IPS-15b (cell line): ENCODE measurements around the gene TUBE1.
A peak's percentile ranks its signal among the peaks of the same experiment; 100 is the strongest.

ENCODE experiments used
- H3K27me3 ChIP-seq: one replicate; pipeline ENCODE4 v1.6.1; 2013; ENCODE audit warnings: low read length; ENCODE audit not compliant: control insufficient read depth, insufficient read depth
- H3K36me3 ChIP-seq: one replicate; pipeline ENCODE4 v1.6.1; 2013; ENCODE audit warnings: low read length; ENCODE audit not compliant: control insufficient read depth, insufficient read depth
- H3K4me1 ChIP-seq: one replicate; pipeline ENCODE4 v1.6.1; 2013; ENCODE audit warnings: mild to moderate bottlenecking, low read length; ENCODE audit not compliant: control insufficient read depth, insufficient read depth
- H3K4me3 ChIP-seq: one replicate; pipeline ENCODE4 v1.5.1; 2013; ENCODE audit warnings: low read depth, low read length
- H3K9ac ChIP-seq: one replicate; pipeline ENCODE4 v1.6.1; 2013; ENCODE audit warnings: low read depth, mild to moderate bottlenecking, low read length
- H3K9me3 ChIP-seq: one replicate; pipeline ENCODE4 v1.6.1; 2013; ENCODE audit warnings: mild to moderate bottlenecking, low read length; ENCODE audit not compliant: control insufficient read depth, insufficient read depth

Gene TUBE1

GRCh38 chr6:112043032-112044007 is 44.0 kb downstream of the TUBE1 start:
- no peaks in the 10 kb centered on the region for H3K36me3 ChIP-seq
- H3K27me3 ChIP-seq, result no peaks in the 10 kb centered on the region
- peaks cover 4% of the 10 kb centered on the region for H3K4me1 ChIP-seq
- H3K9ac ChIP-seq, result peak overlapping the region; percentile 66
- peak overlapping the region; percentile 63 for H3K4me3 ChIP-seq
- H3K9me3 ChIP-seq, result no peaks in the 10 kb centered on the region

DNA sequence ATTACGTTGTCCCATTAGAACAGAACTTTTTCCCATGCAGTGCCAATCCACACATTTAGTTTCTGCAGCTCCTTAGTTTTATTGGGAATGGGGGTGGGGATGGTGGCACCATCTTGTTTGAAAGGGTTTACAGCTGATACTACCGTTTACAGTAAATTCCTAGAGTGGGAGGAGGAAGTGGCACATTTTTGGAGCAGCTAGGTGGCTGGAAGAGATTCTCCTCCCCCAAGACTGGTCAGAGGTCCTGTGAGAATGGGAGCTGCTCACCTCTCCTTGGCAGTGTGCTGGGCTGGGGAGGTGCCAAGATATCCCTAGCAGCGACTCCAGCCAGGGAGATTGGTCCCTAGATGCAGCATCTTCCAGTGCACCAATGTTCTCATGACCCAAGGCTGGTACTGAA is 45.7 kb downstream of the TUBE1 start:
- H3K9ac ChIP-seq, result no peak overlapping the region

GRCh38 chr6:112040956-112041355 is 46.3 kb downstream of the TUBE1 start:
- Histone ChIP-seq H3K4me1 (peaks cover 4% of the 10 kb centered on the region), H3K4me3 (no peak overlapping the region), H3K9me3 (no peaks in the 10 kb centered on the region), H3K36me3 (no peaks in the 10 kb centered on the region), H3K9ac (no peak overlapping the region), H3K27me3 (no peaks in the 10 kb centered on the region)

More for the DNA sequence above, 45.7 kb downstream of the TUBE1 start:
- Histone ChIP-seq H3K4me1 (peaks cover 4% of the 10 kb centered on the region), H3K9me3 (no peaks in the 10 kb centered on the region), H3K4me3 (no peak overlapping the region), H3K36me3 (no peaks in the 10 kb centered on the region), H3K27me3 (no peaks in the 10 kb centered on the region)

- Histone ChIP-seq H3K9me3 (no peaks in the 10 kb centered on the region), H3K27me3 (no peaks in the 10 kb centered on the region), H3K4me1 (peaks cover 6% of the 10 kb centered on the region), H3K36me3 (no peaks in the 10 kb centered on the region), H3K4me3 (no peak overlapping the region), H3K9ac (no peak overlapping the region)
Observed at GRCh38 chr6:112039431-112039770, 47.9 kb downstream of the TUBE1 start.

DNA sequence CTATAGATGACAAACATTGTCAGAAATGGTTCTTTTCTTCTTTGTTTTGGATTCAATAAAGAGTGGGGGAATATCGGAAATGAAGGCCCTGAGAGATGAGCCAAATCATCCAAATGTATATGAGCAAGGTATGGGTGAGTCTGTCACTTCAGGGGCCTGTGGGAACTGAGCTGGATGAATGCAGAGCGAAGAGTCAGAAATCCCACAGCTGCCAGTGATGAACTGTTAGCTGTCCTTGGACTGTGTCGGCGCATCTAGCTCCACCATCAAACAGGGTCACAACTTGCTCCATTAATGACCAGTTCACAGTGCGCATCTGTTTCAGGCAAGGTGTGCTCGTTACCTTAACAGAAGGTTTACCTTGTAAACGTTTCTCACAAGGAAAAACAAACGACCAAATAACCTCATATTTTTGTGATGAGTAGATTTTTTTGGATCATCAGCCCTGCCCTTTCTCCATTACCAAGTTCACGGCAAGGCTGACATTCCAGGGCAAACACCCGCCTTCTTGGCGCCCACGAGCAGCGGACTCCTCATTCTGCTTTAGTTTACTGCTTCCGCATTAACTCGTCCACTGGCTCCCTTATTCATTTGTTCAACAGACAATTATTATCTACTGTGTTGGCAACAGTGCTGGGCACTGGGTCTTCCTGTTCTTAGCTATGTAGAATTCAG is 48.4 kb downstream of the TUBE1 start:
- Histone ChIP-seq H3K27me3 (no peaks in the 10 kb centered on the region), H3K9me3 (no peaks in the 10 kb centered on the region), H3K9ac (no peak overlapping the region), H3K4me1 (peaks cover 9% of the 10 kb centered on the region), H3K36me3 (no peaks in the 10 kb centered on the region), H3K4me3 (no peak overlapping the region)

- no peak overlapping the region for H3K9ac ChIP-seq
- no peak overlapping the region for H3K4me3 ChIP-seq
Observed at GRCh38 chr6:112038268-112038667, 49.0 kb downstream of the TUBE1 start.

GRCh38 chr6:112037783-112038216 is 49.5 kb downstream of the TUBE1 start:
- no peak overlapping the region for H3K9ac ChIP-seq
- H3K9me3 ChIP-seq, result no peaks in the 10 kb centered on the region
- H3K4me3 ChIP-seq, result no peak overlapping the region
- H3K4me1 ChIP-seq, result peaks cover 12% of the 10 kb centered on the region
- H3K27me3 ChIP-seq, result no peaks in the 10 kb centered on the region
- H3K36me3 ChIP-seq, result no peaks in the 10 kb centered on the region

More at GRCh38 chr6:112038268-112038667, 49.0 kb downstream of the TUBE1 start:
- H3K36me3 ChIP-seq, result no peaks in the 10 kb centered on the region
- no peaks in the 10 kb centered on the region for H3K27me3 ChIP-seq
- peaks cover 12% of the 10 kb centered on the region for H3K4me1 ChIP-seq
- H3K9me3 ChIP-seq, result no peaks in the 10 kb centered on the region

- Histone ChIP-seq H3K9ac (no peak overlapping the region), H3K4me3 (no peak overlapping the region), H3K4me1 (peaks cover 8% of the 10 kb centered on the region), H3K9me3 (no peaks in the 10 kb centered on the region), H3K36me3 (no peaks in the 10 kb centered on the region), H3K27me3 (no peaks in the 10 kb centered on the region)
Observed at GRCh38 chr6:112036088-112036637, 51.1 kb downstream of the TUBE1 start.

DNA sequence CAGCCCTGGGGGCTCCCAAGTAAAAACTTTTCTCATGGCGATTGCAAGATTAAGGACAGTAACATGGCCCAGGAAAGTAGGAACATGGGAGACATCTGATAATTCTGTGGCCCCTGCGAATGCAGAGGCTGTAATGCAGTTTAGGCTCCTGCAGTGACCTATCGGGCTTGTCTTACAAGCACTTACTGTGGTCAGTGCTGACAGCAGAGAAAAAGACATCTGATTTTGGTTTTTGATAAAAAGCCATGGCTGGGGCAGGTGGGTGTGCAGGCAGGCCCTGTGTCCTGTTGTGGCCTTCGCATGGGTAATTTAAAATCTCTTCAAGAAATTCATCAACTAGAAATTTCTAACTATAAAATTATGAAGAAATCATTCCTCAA is 52.7 kb downstream of the TUBE1 start:
- H3K4me1 ChIP-seq, result peaks cover 8% of the 10 kb centered on the region
- H3K9me3 ChIP-seq, result no peaks in the 10 kb centered on the region
- H3K4me3 ChIP-seq, result no peak overlapping the region
- no peaks in the 10 kb centered on the region for H3K36me3 ChIP-seq
- H3K27me3 ChIP-seq, result no peaks in the 10 kb centered on the region
- no peak overlapping the region for H3K9ac ChIP-seq

DNA sequence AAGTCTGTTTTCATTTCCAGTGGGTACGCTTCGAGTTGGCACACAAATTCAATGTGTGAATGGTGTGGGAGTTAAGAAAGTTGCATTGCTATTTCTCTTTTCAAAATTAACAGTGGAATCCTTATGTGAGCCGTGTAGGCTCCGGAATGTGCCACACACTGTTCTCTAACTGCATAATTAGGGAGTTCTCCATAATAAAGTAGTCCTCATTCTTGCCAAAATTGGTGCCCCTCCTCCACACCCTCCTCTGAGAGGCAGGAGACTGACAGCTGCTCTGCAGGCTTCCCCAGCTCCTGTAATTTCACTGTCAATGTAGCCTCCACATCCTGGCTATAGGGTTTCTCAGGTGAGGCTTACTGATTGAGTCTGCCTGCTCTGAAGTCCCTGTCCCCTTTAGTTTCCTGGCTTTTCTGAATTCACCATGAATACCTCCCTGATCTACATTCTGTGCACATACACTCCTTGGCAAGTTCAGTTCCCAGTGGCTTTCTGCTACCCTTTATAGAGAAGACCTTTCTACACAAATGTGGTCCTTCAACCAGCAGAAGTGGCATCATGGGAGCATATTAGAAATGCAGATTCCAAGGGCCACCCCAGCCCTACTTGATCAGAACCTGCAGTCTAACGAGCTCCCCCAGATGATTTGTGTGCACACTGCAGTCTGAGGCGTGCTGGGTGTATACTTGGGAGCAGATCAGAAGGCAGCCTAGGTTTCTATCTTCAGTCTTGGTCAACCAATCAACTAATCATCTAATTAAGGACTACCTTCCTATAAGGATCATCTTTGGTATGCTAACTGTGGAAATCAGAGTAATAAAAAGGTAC is 53.3 kb downstream of the TUBE1 start:
- H3K27me3 ChIP-seq, result no peaks in the 10 kb centered on the region
- no peak overlapping the region for H3K4me3 ChIP-seq
- H3K9me3 ChIP-seq, result no peaks in the 10 kb centered on the region
- peaks cover 8% of the 10 kb centered on the region for H3K4me1 ChIP-seq
- H3K9ac ChIP-seq, result no peak overlapping the region
- no peaks in the 10 kb centered on the region for H3K36me3 ChIP-seq

GRCh38 chr6:112032728-112033127 is 54.6 kb downstream of the TUBE1 start:
- no peaks in the 10 kb centered on the region for H3K27me3 ChIP-seq
- peaks cover 8% of the 10 kb centered on the region for H3K4me1 ChIP-seq
- H3K36me3 ChIP-seq, result no peaks in the 10 kb centered on the region
- H3K9ac ChIP-seq, result no peak overlapping the region
- H3K4me3 ChIP-seq, result no peak overlapping the region
- H3K9me3 ChIP-seq, result no peaks in the 10 kb centered on the region
